Right hindlimb (tissue), 1 donor: ENCODE data around the gene GPC3.
A peak's percentile ranks its signal among the peaks of the same experiment; 100 is the strongest.
"Not testable (repeated sequence)": the region's sequence is repeated elsewhere in the genome, so short reads cannot be mapped to it uniquely, and the experiment has no call there.

Source experiments
- DNase-seq: peaks from one replicate; pipeline ENCODE4 v3.0.0-alpha.2; 2018

Gene GPC3

DNA sequence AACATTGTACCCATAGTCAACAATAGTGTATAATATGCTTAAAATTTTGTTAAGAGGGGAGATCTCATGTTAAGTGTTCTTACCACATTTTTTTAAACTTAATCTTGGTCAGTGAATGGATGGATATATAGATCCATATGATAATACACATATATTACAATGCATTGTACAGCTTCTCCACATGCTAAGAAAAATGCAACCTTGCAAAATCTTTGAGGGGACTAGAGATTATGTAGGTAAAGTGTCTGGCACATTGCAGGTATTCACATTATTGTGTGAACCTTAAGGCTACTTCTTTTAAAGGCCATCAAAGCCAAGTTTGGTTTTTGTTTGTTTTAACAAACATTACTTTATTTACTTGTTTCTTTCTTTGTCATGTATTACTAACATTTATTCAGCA, 10.4 kb upstream of the GPC3 start:
- no peak for DNase-seq

DNA sequence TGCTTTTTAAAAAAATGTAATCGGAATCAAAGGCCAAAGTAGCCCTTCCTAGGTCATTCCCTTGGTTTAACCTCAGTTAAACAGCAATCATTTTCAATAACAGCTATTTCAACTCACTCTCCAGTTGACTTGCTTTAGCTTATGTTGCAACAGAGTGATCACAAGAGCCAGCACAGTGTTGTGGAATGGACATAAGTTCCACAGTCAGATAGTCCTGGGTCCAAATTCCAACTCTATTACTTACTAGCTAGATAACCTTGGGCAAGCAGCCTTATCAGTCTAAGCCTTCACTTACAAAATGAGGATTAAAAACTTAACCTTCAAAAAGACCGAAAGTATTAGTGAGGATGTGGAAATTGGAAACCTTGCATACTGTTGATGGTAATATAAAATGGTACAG, 9.2 kb upstream of the GPC3 start:
- no peak for DNase-seq

DNA sequence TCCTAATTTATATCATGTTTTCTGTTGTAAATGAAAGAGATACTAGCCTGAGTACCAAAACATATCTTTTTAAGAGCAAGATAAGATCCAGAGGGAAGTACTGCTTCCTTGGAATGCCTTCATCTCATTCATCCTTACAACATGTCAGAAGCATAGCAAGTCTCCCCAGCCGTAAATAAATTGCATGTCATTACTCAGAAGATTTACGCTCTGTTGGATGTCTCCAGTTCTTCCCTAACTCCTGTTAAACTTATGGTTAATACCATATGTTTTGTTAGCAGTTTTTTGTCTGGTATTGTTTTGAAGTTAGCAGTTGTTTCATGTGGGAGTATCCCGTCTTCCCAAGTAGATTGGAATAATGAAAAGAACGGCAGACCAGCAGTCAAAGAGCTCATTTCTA, 7.5 kb upstream of the GPC3 start:
- DNase-seq: no peak

GRCh38 chrX:133991814-133992213, 6.4 kb upstream of the GPC3 start:
- DNase-seq: no peak

GRCh38 chrX:133991057-133991456, 5.7 kb upstream of the GPC3 start:
- not testable (repeated sequence) for DNase-seq

- DNase-seq: no peak
Measured at GRCh38 chrX:133989993-133990392, 4.6 kb upstream of the GPC3 start.

DNA sequence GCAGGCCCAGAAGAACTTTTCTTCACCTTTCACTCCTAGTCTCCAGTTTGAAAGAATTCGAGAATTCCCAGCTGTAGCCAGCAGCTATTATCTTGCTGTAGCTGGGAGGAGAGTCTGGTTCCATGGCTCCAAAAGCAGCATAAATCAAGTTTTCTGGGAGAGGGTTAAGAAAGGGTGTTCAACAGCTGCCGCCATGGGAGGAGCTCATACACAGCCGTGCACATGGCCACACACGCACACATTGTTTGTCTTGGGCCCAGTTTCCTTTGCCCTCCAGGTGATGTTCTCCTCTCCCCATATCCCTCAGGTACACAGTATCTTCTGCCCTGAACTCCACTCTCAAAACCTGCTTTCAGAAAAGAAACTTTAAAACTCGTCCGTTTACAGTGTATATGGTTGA, 4.1 kb upstream of the GPC3 start:
- DNase-seq: no peak

GRCh38 chrX:133988010-133988409, 2.6 kb upstream of the GPC3 start:
- no peak for DNase-seq

GRCh38 chrX:133987188-133987587, 1.8 kb upstream of the GPC3 start:
- no peak for DNase-seq

DNA sequence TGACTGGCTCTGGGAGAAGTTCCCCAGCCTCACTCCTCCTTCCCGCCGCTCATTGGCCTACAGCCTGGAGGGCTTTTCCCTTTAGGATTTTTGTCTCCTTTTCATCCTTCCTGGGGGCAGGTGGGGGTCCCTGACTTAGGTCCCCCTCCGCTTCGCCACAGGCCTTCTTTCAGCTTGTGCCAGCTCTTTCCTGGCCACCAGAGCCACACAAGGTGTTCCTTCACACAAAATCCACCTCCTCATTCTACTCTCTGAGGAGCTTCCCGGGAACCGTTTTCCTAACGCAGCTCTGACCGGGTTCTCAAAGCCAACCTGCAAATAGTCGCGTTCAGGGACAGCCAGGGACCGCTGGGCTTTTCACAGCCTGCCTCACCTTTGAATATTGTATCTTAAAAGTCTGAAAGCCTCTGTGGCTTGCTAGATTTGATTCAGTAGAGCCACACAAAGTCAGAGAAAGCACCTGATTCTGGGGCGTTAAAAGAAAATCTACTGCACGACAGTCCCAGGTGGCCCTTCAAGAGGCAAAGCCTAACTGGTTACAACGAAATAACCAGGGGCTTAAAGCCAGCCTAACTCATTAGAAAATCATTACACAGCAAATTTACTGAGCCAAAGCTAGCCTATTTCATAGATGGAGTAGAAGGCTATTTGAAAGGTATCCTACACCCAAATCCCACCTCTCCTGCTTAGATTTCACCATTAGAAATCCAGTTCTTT, 731 bp upstream of the GPC3 start:
- no peak for DNase-seq

GRCh38 chrX:133984857-133985163, 584 bp downstream of the GPC3 start:
- DNase-seq: no peak

DNA sequence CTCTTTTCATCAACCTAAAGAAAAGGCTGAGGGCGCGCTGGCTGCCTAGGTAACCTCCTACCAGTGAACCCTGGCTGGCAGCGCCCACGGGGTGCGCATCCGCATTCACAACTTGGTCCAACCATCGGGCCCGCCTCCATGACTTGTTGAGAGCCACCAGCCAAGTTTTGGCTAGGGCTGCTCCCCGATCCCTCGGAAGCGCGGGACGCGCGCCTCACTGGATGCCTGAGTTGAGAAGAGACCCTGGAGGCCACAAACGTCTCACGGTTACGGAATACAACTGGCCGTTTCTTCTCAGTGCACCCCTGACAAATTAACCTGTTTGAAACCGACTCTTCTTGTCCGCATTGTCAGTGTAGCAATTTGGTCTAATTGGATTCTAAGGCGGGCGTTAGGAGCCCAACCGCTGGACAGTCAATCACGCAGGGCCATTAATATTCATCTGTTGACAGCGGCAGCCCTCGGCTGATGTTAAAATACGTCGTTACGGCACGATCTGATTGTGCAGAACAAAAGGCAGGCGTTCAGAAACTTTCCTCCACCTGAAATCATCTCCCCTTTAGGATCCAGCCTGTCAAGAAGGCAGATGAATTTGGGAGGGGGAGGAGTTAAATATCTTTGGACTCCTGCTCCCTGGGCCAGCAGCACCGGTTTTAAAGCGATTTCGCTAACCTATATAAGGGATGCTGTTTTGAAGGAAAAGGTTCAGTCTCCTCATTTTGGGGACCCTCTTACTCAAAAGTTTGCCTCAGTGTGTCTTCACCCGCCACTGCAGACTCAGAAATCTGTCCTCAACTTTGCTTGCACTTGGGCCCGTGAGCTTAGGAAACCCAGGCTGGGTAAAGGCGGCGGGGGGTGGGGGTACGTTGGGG, 1.2 kb downstream of the GPC3 start:
- DNase-seq: peak; percentile 44

DNA sequence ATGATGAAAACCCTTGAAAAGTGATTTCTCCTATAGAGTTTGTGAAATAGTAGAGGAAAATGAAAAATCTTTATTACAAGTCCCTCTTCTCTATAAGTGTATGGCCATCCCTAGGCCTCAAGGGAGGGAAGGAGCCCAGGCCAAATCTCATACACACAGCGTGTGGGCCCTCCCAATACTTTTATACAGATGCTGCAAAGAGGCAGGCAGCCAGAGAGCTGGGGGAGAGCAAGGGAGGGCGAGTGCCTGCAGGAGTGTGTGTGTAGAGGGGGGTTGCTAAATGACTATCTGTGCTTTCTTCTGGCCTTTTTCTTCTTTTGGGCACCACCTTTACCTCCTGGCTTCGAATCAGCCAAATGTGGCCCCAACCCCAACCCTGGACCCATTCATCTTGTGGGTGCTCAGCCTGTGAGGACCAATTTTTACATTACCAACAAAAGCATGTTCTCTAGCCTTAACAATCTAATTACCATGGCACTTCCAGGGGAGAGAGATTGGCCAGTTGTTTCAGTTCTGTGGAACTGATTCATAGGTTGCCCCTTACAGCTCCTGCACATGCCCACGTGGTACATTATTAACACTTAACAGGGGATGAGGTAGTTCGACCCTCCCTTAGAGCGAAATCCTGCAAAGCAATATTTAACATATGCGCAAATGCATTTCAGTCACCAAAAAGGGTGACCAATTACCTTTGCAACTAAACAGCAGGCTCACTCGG, 2.0 kb downstream of the GPC3 start:
- peak; percentile 61 for DNase-seq

DNA sequence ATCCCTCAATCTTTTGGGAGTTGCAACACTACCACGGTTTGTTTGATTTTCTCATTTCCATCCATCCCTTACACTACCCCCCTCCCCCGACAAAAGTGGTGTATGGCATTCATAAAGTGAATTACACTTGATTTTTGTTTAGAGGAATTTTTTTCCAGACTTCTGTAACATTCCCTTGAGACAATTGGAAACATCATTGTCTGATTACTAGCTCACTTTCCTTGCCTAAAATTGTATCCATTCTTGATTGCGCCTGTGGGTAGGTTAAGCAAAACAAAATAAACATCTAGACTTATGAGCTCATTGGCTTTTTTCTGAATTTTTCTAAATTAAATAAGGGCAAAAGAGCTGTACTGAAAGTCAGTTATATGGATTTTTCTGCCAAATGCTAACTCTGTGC, 3.5 kb downstream of the GPC3 start:
- DNase-seq: no peak

DNA sequence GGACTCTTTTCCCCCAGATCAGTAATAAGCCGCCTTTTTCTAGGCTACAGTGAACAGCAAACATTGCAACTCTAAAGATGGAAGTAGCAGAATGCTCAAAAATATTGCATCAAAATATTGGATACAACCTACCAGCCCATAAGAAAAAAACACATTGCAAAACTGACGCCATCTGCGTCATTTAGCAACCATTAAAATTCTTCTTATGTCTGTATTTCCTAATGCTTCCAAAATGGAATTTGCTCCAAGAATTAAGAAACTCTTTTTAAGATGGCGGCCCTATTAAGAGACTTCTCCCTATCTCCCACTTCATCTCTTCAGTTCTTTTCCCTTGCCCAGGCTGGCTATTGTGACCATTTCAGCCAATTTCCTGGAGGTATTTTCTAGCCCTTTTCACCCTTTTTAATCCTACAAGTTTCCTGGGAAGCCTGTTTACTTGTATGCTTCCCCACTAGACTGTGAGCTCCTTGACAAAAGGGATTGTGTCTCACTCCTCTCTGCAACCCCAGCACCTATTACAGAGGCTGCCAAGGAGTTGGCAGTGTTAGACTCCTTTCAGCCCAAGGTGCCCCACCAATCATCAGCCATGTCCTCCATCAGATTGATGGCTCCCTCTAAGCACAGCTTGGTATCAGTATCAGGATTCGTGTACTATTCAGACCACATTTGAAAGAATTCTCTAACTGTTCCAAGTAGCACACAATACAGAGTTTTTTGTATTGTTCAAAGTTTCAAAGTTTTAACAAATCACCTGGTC, 4.4 kb downstream of the GPC3 start:
- no peak for DNase-seq

- no peak for DNase-seq
Measured at GRCh38 chrX:133980406-133980805, 5.0 kb downstream of the GPC3 start.

DNA sequence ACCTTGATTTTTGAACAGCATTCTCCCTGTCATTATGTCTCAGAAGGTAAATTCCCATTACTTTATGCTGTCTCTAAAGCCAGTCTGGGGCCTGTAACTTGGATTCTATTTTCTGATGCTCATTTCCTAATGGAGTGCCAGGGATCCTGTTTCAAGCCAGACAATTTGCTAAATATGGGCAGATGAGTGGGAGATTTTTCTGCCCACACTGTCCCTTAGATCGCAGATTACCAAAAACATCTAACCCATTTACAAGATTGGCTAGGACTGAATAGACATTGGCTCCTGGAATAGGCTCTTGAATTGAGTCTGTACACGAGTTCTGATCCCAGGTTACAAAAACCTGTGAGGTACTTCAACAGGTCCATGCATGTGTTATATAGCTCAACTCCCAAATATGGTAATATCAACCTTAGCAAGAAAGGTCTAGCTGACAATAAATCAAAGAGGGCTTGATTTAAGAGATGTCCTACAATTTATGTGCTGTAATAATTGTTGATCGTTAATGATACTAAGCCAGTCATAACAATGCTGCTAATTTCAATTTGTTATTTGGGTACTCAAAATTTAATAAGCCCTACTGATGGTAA, 5.7 kb downstream of the GPC3 start:
- no peak for DNase-seq

GRCh38 chrX:133973704-133974103, 11.7 kb downstream of the GPC3 start:
- DNase-seq: no peak

DNA sequence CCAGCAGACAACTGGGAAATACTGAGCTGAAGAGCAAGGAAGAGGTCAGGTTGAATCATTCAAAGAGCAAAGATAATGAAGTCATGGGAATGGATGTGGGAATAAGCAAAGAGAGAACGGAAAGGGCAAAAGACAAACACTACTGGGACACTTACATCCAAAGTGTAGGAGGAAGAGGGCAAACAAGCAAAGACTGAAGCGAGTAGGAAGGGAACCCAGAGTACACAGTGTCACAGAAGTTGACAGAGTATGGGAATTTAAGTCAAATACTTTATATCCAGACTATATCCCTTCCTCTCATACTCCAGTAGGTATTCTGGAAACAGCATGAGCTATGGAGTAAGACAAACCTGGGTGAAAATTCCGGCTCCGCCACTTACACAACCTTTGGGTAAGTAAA, 12.5 kb downstream of the GPC3 start:
- no peak for DNase-seq

- no peak for DNase-seq
Measured at GRCh38 chrX:133971586-133971985, 13.8 kb downstream of the GPC3 start.

DNA sequence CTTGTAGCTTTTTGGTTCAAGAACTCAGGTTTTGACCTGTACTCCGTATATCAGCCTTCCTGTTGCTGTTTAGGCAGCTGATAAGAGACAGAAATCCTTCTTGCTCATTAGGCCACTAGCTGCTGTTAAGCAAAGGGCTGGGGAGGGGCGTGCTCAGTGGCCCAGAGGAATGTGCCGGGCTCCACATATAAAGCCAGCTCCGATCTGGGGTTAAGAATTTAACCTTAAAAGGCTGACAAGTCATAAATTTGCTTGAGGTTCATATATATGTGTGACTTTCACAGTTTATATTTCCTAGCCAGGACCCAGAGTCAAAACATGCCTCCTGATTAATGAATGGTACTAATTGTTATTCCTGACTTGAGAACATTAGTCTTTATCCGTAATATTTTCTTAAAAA, 15.3 kb downstream of the GPC3 start:
- DNase-seq: no peak

- DNase-seq: no peak
Measured at GRCh38 chrX:133969191-133969590, 16.2 kb downstream of the GPC3 start.

- no peak for DNase-seq
Measured at GRCh38 chrX:133968109-133968508, 17.3 kb downstream of the GPC3 start.
